Suprapubic skin (tissue), 3 donors: ENCODE data around the gene TNNT2.

Experiments
- EP300 ChIP-seq: sonication (generic); formaldehyde crosslinking; IDR thresholded peaks from one replicate; pipeline ENCODE4 v1.6.1; 2017; ENCODE audit warnings: antibody characterized with exemption
- POLR2A ChIP-seq, 2 donors: fragments of 450-650 bp; IDR thresholded peaks; one replicate each; pipeline ENCODE4 v1.6.1; 2017; ENCODE audit warnings: antibody characterized with exemption in 2 of 2, mild to moderate bottlenecking in 2 of 2, moderate library complexity in 2 of 2
- TF ChIP-seq, protein P1 (sequence below), 2 donors: fragments of 200-600 bp in 1 of 2; fragments of 450-650 bp in 1 of 2; sonication (generic) in 1 of 2; IDR thresholded peaks; one replicate each; pipeline ENCODE4 v1.5.1; 2016 to 2019; ENCODE audit warnings: antibody characterized with exemption in 2 of 2, mild to moderate bottlenecking in 1 of 2, moderate library complexity in 1 of 2

DNA sequence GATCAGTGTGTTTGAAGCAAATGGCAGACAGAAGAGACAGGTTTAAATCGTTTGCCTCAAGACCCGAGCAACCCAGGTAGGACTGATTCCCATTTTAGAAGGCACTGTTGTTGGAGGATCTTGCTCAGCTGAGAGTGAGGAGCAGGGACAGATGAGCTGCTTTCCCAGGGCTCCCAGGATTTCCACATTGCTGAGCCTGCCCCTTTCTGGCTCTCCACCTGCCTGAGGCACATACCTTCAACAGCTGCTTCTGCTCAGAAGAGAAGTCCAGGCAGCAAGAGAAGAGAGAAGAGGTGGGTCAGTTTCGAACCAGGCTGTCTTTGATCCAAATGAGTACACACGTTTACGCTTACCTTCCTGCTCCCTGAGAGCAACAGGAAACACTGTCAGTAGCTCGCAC, 5.7 kb downstream of the TNNT2 start:
- TF ChIP-seq, protein P1, sequence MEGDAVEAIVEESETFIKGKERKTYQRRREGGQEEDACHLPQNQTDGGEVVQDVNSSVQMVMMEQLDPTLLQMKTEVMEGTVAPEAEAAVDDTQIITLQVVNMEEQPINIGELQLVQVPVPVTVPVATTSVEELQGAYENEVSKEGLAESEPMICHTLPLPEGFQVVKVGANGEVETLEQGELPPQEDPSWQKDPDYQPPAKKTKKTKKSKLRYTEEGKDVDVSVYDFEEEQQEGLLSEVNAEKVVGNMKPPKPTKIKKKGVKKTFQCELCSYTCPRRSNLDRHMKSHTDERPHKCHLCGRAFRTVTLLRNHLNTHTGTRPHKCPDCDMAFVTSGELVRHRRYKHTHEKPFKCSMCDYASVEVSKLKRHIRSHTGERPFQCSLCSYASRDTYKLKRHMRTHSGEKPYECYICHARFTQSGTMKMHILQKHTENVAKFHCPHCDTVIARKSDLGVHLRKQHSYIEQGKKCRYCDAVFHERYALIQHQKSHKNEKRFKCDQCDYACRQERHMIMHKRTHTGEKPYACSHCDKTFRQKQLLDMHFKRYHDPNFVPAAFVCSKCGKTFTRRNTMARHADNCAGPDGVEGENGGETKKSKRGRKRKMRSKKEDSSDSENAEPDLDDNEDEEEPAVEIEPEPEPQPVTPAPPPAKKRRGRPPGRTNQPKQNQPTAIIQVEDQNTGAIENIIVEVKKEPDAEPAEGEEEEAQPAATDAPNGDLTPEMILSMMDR (IDR thresholded peaks at IDR 0.05): no peak
- TF ChIP-seq EP300 (no peak), POLR2A (IDR thresholded peaks at IDR 0.05) (no peak)
